ENCODE measurements around the gene MEGF6.

Gene MEGF6

GRCh38 chr1:3498986-3499385 is 112.3 kb downstream of the MEGF6 start:
- no peak for DNase-seq

DNA sequence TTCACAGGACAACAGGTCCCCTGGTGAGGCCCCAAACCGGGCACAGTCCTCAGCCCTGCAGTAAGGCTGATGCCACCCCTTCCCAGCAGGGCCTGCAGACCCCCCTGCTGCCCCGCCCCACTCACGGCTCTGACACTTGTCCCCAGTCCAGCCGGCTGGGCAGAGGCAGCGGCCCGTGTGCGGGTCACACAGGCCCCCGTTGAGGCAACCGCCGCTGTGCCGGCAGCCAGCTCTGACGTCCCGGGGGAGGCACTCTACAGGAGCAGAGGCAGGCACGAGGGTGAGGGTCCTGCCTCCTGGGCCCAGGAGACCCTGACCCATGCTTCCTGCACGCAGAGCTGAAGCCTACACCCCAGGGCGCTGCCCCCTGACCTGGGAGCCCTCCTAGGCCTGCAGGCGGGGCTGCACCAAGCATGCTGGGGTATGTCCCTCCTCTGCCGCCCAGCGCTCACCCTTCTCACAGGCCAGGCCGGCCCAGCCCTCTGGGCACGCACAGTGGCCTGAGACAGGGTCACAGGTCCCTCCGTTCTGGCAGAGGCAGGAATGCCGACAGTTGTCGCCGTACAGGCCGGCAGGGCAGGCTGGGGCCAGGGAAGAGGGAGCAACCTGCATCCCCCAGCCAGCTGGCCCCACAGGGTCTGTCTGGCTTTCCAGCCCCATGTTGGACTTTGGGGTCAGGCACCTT is 112.9 kb downstream of the MEGF6 start:
- DNase-seq, result no peak

DNA sequence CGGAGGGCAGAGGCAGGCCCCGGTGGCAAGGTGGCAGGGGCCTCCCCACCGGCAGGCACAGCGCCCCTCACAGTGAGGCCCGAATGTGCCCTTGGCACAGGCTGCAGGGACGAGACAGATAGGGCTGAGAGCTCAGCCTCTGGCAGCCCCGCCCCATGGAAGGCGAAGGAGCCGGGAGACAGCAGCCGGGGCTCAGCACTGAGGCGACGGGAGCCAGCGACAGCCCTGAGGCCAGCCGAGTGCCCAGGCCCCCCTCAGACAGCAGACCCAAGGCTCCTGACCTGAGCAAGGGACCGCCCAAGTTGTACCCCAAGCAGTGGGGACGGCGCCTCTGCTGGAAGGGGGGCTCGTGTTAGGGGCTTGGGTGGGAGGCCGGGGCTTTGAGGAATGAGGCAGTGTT is 113.8 kb downstream of the MEGF6 start:
- DNase-seq, result no peak

- no peak for DNase-seq
Observed at GRCh38 chr1:3496916-3497315, 114.4 kb downstream of the MEGF6 start.

DNA sequence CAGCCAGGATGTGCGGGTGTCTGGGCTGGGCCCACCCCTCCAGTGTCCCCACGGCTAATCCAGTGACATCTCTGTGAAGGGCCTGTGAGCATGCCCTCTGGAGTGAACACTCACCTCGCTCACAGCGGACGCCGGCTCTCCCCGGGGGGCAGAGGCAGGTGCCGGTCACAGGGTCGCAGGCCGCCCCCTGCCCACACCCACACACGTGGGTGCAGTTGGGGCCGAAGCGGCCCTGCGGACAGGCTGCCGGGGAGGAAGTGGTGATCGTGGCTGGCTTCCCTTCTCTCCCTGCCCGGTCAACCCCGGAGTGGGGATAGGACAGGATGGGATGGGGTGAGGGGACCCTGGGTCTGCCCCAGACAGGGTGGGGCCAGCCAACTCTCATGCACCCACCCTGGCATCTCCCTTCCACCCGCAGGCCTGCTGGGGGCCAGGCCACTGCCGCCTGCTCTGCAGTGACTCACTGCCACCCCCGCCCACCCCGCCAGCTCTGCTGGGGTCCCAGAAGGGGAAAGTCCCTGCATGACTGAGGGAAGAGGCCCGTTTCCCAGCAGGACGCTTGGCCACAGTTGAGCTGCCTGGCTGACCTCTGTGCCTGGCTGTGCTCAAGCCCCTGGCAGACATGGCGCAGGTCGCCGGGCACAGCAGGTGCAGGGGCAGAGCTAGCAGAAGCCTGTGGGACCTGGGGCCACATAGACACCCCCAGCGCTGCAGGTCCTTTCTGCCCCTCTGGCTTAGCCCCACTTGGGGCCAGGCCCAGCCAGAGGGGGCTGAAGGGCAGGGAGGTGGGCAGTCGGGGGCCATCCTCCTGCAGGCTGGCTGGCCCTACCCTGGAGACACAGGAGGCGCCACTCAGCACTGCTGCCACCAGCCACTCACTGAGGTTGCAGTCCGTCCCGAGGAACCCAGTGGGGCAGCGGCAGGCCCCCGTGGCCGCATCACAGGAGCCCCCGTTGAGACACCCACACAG is 115.2 kb downstream of the MEGF6 start:
- DNase-seq, result no peak

DNA sequence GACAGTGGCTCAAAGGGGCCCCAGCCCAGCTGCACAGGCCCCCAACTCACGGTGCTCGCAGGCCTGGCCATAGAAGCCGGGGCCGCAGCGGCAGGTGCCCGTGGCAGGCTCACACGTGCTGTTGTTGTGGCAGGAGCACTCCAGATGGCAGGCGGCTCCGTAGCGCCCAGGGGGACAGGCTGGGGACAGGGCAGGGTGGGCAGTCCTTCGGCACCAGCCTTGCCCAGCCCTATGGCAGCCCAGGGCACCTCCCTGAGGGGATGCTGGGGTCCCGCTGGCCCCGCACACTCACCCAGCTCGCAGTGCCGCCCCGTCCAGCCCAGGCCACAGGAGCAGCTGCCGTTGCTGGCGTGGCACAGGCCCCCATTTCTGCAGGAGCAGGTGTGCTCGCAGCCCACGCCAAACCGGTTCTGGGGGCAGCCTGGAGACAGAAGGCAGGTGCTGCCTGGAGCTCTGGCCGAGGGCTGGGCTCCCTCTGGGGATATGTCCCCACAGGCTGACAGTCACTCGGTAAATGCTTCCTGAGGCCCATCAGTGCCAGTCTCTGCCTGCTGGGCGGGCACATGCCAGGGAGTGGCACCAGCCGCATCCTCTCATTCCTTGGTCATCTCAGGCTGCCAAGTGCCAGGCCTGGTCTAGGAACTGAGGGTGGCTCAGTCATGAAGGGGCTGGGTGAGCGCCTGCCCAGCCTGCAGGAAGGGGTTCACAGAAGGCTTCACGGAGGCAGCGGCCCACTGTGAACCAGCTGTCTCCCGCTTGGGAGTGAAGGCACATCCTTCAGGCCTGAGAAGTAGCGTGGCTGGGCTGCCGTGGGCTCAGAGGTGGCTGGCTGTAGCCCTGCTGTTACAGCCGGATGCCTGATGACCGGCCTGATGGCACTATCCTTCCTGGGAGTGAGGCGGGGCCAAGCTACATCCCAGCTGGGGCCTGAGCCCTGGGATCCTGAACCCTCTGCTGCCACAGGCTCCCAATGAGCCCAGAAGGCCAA is 116.7 kb downstream of the MEGF6 start:
- no peak for DNase-seq

DNA sequence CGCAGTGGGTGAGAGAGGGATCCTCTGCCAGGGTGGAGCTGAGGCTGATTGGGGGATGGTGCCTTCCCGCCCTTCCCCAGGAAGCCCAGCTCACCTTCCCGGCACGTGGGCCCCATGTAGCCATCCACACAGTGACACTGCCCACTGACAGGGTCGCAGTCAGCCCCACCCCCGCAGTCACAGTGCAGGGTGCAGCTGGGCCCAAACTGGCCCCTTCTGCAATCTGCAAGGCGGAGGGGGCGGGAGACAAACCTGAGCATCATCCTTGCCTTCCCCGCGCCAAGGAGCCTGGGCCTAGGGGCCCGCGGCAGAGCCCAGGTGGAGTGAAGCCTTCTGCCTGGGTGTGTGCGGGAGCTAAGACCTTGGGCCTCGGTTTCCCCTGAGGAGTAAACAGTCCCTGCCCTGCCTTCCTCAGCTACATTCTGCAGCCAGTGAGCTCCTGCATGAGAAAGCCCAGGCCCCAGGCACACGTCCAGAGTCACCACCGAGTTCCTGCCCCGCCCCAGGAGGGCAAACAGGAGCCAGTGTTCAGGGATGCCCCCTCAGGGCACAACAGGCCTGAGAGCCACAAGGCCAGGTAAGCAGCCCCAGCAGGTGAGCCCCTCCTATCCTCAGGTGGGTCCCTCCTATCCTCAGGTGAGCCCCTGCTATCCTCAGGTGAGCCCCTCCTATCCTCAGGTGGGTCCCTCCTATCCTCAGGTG is 118.6 kb downstream of the MEGF6 start:
- no peak for DNase-seq

- DNase-seq, result peak; percentile 79
Observed at GRCh38 chr1:3491291-3492246, 119.7 kb downstream of the MEGF6 start.

- no peak for DNase-seq
Observed at GRCh38 chr1:3490046-3490745, 121.1 kb downstream of the MEGF6 start.

DNA sequence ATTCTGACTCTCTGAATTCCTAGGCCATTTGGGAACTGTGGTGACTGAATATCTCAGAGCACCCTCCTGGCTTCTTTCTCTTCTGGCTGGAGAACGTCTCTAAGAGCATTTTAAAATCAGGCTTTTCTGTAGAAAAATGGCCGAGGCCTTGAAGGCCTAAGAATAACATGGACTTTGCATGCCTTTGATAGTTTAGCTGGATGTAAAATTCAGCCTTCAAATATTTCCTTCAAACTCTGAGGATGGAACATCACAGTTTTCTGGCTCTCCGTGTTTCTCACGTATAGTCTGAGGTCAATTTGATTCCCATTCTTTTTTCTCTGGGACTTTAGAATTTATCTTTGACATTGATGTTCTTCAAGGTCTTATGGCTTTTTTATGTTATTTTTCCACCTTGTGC is 122.9 kb downstream of the MEGF6 start:
- no peak for DNase-seq

- no peak for DNase-seq
Observed at GRCh38 chr1:3485016-3485415, 126.3 kb downstream of the MEGF6 start.

DNA sequence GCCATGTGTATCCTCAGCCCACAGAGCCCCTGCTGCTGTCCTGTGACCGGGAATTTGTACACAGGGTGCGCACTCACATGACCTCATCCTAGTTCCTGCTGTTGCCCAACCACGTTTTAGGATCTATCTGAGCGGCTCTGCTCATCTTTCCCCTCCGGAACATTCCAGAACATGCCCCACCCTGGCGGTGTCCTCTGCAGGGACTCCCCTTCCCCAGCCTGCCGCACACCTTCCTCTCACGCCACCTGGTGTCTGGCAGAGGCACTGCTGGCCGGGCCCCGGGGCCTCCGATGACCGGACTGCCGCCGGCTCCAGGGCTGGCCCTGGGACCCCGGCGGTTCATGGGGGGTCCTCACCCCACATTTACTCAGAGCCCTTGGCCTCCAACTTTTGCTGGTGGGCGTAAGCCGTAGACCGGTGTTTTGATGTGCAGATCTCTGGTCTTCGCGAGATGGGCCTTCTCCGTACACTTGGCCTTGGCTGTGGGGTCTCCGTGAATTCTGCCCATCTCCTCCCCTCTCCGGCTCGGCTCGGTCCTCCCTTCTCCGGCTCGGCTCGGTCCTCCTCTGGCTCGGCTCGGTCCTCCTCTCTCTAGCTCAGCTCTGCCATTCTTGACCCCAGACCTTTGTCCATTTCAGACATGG is 127.4 kb downstream of the MEGF6 start:
- peak; percentile 33 for DNase-seq

- no peak for DNase-seq
Observed at GRCh38 chr1:3483380-3483779, 127.9 kb downstream of the MEGF6 start.

- no peak for DNase-seq
Observed at GRCh38 chr1:3482378-3482849, 128.9 kb downstream of the MEGF6 start.

- no peak for DNase-seq
Observed at GRCh38 chr1:3481836-3482375, 129.4 kb downstream of the MEGF6 start.

GRCh38 chr1:3481046-3481445 is 130.3 kb downstream of the MEGF6 start:
- no peak for DNase-seq

GRCh38 chr1:3480369-3480719 is 131.0 kb downstream of the MEGF6 start:
- no peak for DNase-seq

DNA sequence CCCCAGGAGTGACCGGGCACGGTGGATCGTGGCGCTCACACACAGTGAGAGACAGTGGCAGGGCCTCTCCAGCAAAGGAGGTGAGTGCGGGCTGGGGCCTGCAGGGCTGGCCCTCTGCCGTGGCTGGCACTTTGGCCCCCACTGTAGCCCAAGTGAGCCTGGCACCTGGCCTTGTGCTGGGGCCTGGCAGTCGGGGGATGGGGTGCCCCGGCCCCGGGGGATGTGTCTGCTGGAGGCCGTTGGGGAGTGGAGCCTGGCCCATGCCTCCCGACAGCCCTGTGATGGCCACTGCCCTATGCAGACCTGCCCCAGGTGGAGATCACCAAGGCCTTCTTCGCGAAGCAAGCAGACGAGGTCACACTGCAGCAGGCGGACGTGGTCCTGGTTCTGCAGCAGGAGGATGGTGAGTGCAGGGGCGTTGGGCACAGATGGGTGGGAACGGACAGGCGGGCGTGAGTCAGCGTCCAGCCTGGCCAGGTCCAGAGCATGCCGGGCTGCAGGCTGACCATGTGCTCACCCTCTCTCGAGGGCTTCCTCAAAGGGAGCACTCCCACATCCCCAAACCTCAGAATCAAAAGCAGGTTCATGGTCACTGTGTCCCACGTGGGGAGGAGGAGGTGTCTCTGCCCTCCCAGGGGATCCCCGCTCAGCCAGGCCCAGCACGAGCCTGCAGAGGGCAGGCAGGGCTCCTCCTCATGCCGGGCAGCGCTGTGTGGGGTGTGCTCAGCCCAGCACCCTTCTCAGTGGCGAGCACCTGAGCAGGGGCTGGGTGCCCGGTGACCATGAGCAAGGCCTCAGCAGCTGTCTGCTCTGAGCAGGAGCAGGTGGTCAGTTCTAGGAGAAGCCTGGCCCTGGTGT is 131.6 kb downstream of the MEGF6 start:
- no peak for DNase-seq

- DNase-seq, result no peak
Observed at GRCh38 chr1:3478187-3478586, 133.1 kb downstream of the MEGF6 start.

Measured in stimulated activated CD4-positive, alpha-beta T cell treated with anti-CD3 and anti-CD28 coated beads, Interleukin-1b, Interleukin-23, amount 100 ng/mL, for 48 hours (primary cell).